Choroid plexus epithelial cell (primary cell): ENCODE results near the gene CCDC66.

Experiments used
- DNase-seq: peaks from one replicate; pipeline ENCODE4 v3.0.0-alpha.2; 2010; ENCODE audit warnings: low read depth
- H3K4me3 ChIP-seq: 2 replicates; pipeline ENCODE4 v1.5.1; 2011; ENCODE audit warnings: low read depth, mild to moderate bottlenecking, control low read depth, low read length, moderate library complexity
- CTCF ChIP-seq: conservative IDR thresholded peaks from 2 replicates; pipeline ENCODE4 v1.5.1; 2011; ENCODE audit warnings: low read depth, mild to moderate bottlenecking, control low read depth, inconsistent platforms, low read length, moderate library complexity

Gene CCDC66

GRCh38 chr3:56645407-56645806, 88.4 kb downstream of the CCDC66 start:
- no peak overlapping the region for H3K4me3 ChIP-seq
- DNase-seq: no peak
- TF ChIP-seq CTCF: no peak

- H3K4me3 ChIP-seq: no peak overlapping the region
- no peak for TF ChIP-seq CTCF
- no peak for DNase-seq
Measured at GRCh38 chr3:56654460-56654859, 97.5 kb downstream of the CCDC66 start.

GRCh38 chr3:56655709-56656108, 98.7 kb downstream of the CCDC66 start:
- DNase-seq: no peak
- TF ChIP-seq CTCF: no peak
- no peak overlapping the region for H3K4me3 ChIP-seq

DNA sequence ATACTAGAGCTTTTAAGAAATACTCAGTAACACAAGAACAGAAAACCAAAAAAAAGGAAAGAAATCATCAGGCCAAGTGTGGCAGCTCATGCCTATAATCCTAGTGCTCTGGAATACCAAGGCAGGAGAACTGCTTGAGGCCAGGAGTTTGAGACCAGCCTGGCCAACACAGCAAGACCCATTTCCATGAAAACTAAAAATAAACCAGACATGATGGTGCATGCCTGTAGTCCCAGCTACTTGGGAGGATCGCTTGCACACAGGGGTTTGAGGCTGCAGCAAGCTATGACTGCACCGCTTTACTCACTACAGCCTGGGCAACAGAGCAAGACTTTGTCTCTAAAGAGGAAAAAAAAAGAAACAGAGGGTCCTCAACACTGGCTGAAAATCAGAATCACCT, 107.8 kb downstream of the CCDC66 start:
- DNase-seq: no peak
- TF ChIP-seq CTCF: no peak
- H3K4me3 ChIP-seq: no peak overlapping the region

- TF ChIP-seq CTCF: no peak
- no peak overlapping the region for H3K4me3 ChIP-seq
- DNase-seq: peak; percentile 6
Measured at GRCh38 chr3:56667973-56668579, 111.1 kb downstream of the CCDC66 start.
